HG03457 (cell line): ENCODE data around the gene TPD52L2.

Source experiments
- ATAC-seq: cut with Tn5 transposase; IDR thresholded peaks from one replicate; pipeline ENCODE4 v1.9.1; 2021; ENCODE audit warnings: moderate number of reproducible peaks; ENCODE audit not compliant: unreplicated experiment

Gene TPD52L2

GRCh38 chr20:63864978-63865640, at the start of gene TPD52L2:
TSS of gene TPD52L2 (plus strand) at chr20:63865270. CDS start at chr20:63865366, 96 bp downstream.
- ATAC-seq, result peak; percentile 50

GRCh38 chr20:63815615-63816253, 49.3 kb upstream of the TPD52L2 start:
- no peak for ATAC-seq

GRCh38 chr20:63819224-63819921, 45.7 kb upstream of the TPD52L2 start:
- ATAC-seq, result no peak

GRCh38 chr20:63821811-63822210, 43.3 kb upstream of the TPD52L2 start:
- no peak for ATAC-seq

- no peak for ATAC-seq
Observed at GRCh38 chr20:63822276-63822696, 42.8 kb upstream of the TPD52L2 start.

- no peak for ATAC-seq
Observed at GRCh38 chr20:63823691-63824311, 41.3 kb upstream of the TPD52L2 start.

GRCh38 chr20:63825331-63826118, 39.5 kb upstream of the TPD52L2 start:
- ATAC-seq, result no peak

GRCh38 chr20:63826753-63827152, 38.3 kb upstream of the TPD52L2 start:
- ATAC-seq, result no peak

GRCh38 chr20:63828124-63828523, 36.9 kb upstream of the TPD52L2 start:
- ATAC-seq, result no peak

GRCh38 chr20:63828545-63828944, 36.5 kb upstream of the TPD52L2 start:
- no peak for ATAC-seq

GRCh38 chr20:63828951-63829350, 36.1 kb upstream of the TPD52L2 start:
- ATAC-seq, result no peak

GRCh38 chr20:63829603-63829944, 35.5 kb upstream of the TPD52L2 start:
- no peak for ATAC-seq

GRCh38 chr20:63829945-63830835, 34.9 kb upstream of the TPD52L2 start:
- ATAC-seq, result no peak

GRCh38 chr20:63830841-63831588, 34.1 kb upstream of the TPD52L2 start, which contains the start of gene ZBTB46:
TSS of gene ZBTB46 (minus strand) at chr20:63831264. CDS start at chr20:63790757, 40,507 bp downstream.
- no peak for ATAC-seq

GRCh38 chr20:63831646-63831992, 33.5 kb upstream of the TPD52L2 start:
- no peak for ATAC-seq

GRCh38 chr20:63831993-63832686, 32.9 kb upstream of the TPD52L2 start:
- ATAC-seq, result no peak

- no peak for ATAC-seq
Observed at GRCh38 chr20:63833776-63834490, 31.1 kb upstream of the TPD52L2 start.

- ATAC-seq, result no peak
Observed at GRCh38 chr20:63834491-63834880, 30.6 kb upstream of the TPD52L2 start.
